HG03103 (cell line): Measurements from ENCODE around the gene ATG9B.

Experiments
- ATAC-seq: cut with Tn5 transposase; IDR thresholded peaks from one replicate; pipeline ENCODE4 v1.9.1; 2021; ENCODE audit warnings: low read depth; ENCODE audit not compliant: unreplicated experiment

ATG9B gene

GRCh38 chr7:151024435-151025056, at the start of gene ATG9B:
Gene ATG9B, minus strand, starts transcription at chr7:151024494. Its CDS starts 71 bp downstream, at chr7:151024423.
- no peak for ATAC-seq

- no peak for ATAC-seq
Observed at GRCh38 chr7:151073990-151074389, 49.7 kb upstream of the ATG9B start.

GRCh38 chr7:151071032-151071866, 47.0 kb upstream of the ATG9B start:
- no peak for ATAC-seq

- ATAC-seq = no peak
Observed at GRCh38 chr7:151070574-151070960, 46.3 kb upstream of the ATG9B start.

- no peak for ATAC-seq
Observed at GRCh38 chr7:151069841-151070573, 45.7 kb upstream of the ATG9B start.

GRCh38 chr7:151068069-151068773, 43.9 kb upstream of the ATG9B start:
- no peak for ATAC-seq

- ATAC-seq = no peak
Observed at GRCh38 chr7:151066273-151066974, 42.1 kb upstream of the ATG9B start.

GRCh38 chr7:151065516-151065915, 41.2 kb upstream of the ATG9B start:
- ATAC-seq = no peak

- no peak for ATAC-seq
Observed at GRCh38 chr7:151064993-151065392, 40.7 kb upstream of the ATG9B start.

GRCh38 chr7:151064454-151064853, 40.2 kb upstream of the ATG9B start:
- no peak for ATAC-seq

GRCh38 chr7:151063212-151063561, 38.9 kb upstream of the ATG9B start:
- ATAC-seq = no peak

- ATAC-seq = no peak
Observed at GRCh38 chr7:151062399-151063211, 38.3 kb upstream of the ATG9B start.

GRCh38 chr7:151062111-151062398, 37.8 kb upstream of the ATG9B start:
- no peak for ATAC-seq

- ATAC-seq = no peak
Observed at GRCh38 chr7:151061213-151062110, 37.2 kb upstream of the ATG9B start.

- no peak for ATAC-seq
Observed at GRCh38 chr7:151060416-151061212, 36.3 kb upstream of the ATG9B start.

- ATAC-seq = no peak
Observed at GRCh38 chr7:151060113-151060415, 35.8 kb upstream of the ATG9B start.

- ATAC-seq = peak; percentile 30
Observed at GRCh38 chr7:151059367-151060112, 35.2 kb upstream of the ATG9B start, which contains the start of gene SLC4A2. Gene SLC4A2, plus strand, starts transcription at chr7:151059589. Its CDS starts 2,399 bp downstream, at chr7:151061988.
